CD4-positive, alpha-beta T cell (primary cell): ENCODE measurements around the gene ROR1. TPM values are rescaled to one million over a fixed set of nuclear protein-coding genes. Genes with fewer than 3 reads are reported as not detected.

Experiments
- ATAC-seq: fragments of 200-7000 bp; cut with Tn5 transposase; one replicate; pipeline ENCODE4 v1.10.0; 2022; ENCODE audit warnings: mild to moderate bottlenecking; ENCODE audit not compliant: poor library complexity
- CTCF ChIA-PET: fragments of 350-600 bp; sonication (Branson Sonifier 250); formaldehyde crosslinking; loops from one replicate; lab custom pipeline; 2021; ENCODE audit warnings: antibody characterized with exemption, inconsistent platforms; lab: Charles Lee
- POLR2A ChIA-PET: fragments of 350-600 bp; sonication (Branson Sonifier 250); formaldehyde crosslinking; loops from one replicate; lab custom pipeline; 2021; ENCODE audit warnings: antibody characterized with exemption, inconsistent platforms; lab: Charles Lee
- DNase-seq, 14 experiments: peaks; one replicate each; pipeline ENCODE4 v3.0.0-alpha.2; 2013 to 2020; ENCODE audit warnings: mixed read lengths in 2 of 14
- H3K27ac ChIP-seq, 2 donors: one replicate each; pipeline versions ENCODE4 v1.5.1 to v1.7.0; 2013; ENCODE audit warnings: low read length in 2 of 2, low read depth in 1 of 2, mild to moderate bottlenecking in 1 of 2
- H3K27me3 ChIP-seq, 2 experiments: 1 replicate in 1 of 2; 2 replicates in 1 of 2; pipeline versions ENCODE4 v1.6.1 to v1.7.0; 2013; ENCODE audit warnings: low read length in 2 of 2, control low read depth in 1 of 2, mild to moderate bottlenecking in 1 of 2, moderate library complexity in 1 of 2; ENCODE audit not compliant: insufficient read depth in 2 of 2, control insufficient read depth in 1 of 2
- H3K36me3 ChIP-seq: one replicate; pipeline ENCODE4 v1.6.1; 2013; ENCODE audit warnings: low read length, control low read depth; ENCODE audit not compliant: insufficient read depth
- H3K4me1 ChIP-seq: one replicate; pipeline ENCODE4 v1.6.1; 2013; ENCODE audit warnings: low read length, control low read depth; ENCODE audit not compliant: insufficient read depth
- H3K4me3 ChIP-seq: one replicate; pipeline ENCODE4 v1.5.1; 2013; ENCODE audit warnings: mild to moderate bottlenecking, low read length, moderate library complexity
- H3K9me3 ChIP-seq, 2 experiments: 1 replicate in 1 of 2; 2 replicates in 1 of 2; pipeline versions ENCODE4 v1.6.1 to v1.7.0; 2013; ENCODE audit warnings: low read length in 2 of 2, mild to moderate bottlenecking in 2 of 2, control low read depth in 1 of 2, moderate library complexity in 1 of 2; ENCODE audit not compliant: control insufficient read depth in 1 of 2, insufficient read depth in 1 of 2
- H3K27ac Mint-ChIP-seq: one replicate; pipeline ENCODE4 v1.8.0; 2020; ENCODE audit warnings: mixed read lengths
- H3K27me3 Mint-ChIP-seq: one replicate; pipeline ENCODE4 v1.8.0; 2021; ENCODE audit warnings: mixed read lengths
- H3K36me3 Mint-ChIP-seq: one replicate; pipeline ENCODE4 v1.8.0; 2021; ENCODE audit warnings: low read depth, mixed read lengths
- H3K4me1 Mint-ChIP-seq: one replicate; pipeline ENCODE4 v1.8.0; 2021; ENCODE audit warnings: low read depth, mixed read lengths
- H3K4me3 Mint-ChIP-seq: one replicate; pipeline ENCODE4 v1.8.0; 2020; ENCODE audit warnings: mild to moderate bottlenecking, mixed read lengths
- H3K9me3 Mint-ChIP-seq: one replicate; pipeline ENCODE4 v1.8.0; 2020; ENCODE audit warnings: mixed read lengths
- CTCF ChIP-seq: fragments of 200-600 bp; IDR thresholded peaks from one replicate; pipeline ENCODE4 v1.8.0; 2022; ENCODE audit warnings: antibody characterized with exemption, mild to moderate bottlenecking
- intact Hi-C, 2 experiments: fragments of 100-400 bp; cut with DNase I in 1 of 2; cut with micrococcal nuclease in 1 of 2; formaldehyde crosslinking; loops; one replicate each; pipeline versions ENCODE4 v1.15.1 to v1.9.0; 2023 to 2025; cut with DNase I, micrococcal nuclease
- total RNA-seq, 174 experiments: library from RNA in 2 of 174; stranded (reverse) in 2 of 174; gene quantifications; one replicate each; pipeline ENCODE4 v1.2.3 and lab custom pipeline; 2021 to 2026

ROR1 gene
- total RNA-seq, 2 experiments from 2014 or later: not detected

GRCh38 chr1:63885899-63886298 is 112.1 kb downstream of the ROR1 start:
- no peaks in the 10 kb centered on the region for H3K4me1 Mint-ChIP-seq
- H3K9me3 Mint-ChIP-seq: no peaks in the 10 kb centered on the region
- H3K27ac Mint-ChIP-seq: no peak overlapping the region
- ATAC-seq (no peak), DNase-seq (no peak)
- intact Hi-C loops: no loop called here
- H3K4me3 ChIP-seq: no peak overlapping the region
- no peaks in the 10 kb centered on the region for H3K36me3 Mint-ChIP-seq
- peaks cover 0 to 3% of the 10 kb centered on the region in 2 experiments for H3K27me3 ChIP-seq
- H3K27me3 Mint-ChIP-seq: no peaks in the 10 kb centered on the region
- CTCF ChIA-PET: interaction anchor here (0.5 to 0.7 kb wide), 2 partner anchors 21 to 242 kb away, joined by 3 read pairs; no protein-coding TSS in a partner anchor
- H3K4me1 ChIP-seq: no peaks in the 10 kb centered on the region
- TF ChIP-seq CTCF: no peak
- H3K9me3 ChIP-seq: no peaks in the 10 kb centered on the region
- no peaks in the 10 kb centered on the region for H3K36me3 ChIP-seq
- H3K4me3 Mint-ChIP-seq: no peak overlapping the region
- POLR2A ChIA-PET: no interaction called here
- H3K27ac ChIP-seq: no peak overlapping the region

- Mint-ChIP-seq H3K4me1 (no peaks in the 10 kb centered on the region), H3K36me3 (no peaks in the 10 kb centered on the region), H3K4me3 (no peak overlapping the region), H3K27me3 (no peaks in the 10 kb centered on the region), H3K9me3 (no peaks in the 10 kb centered on the region), H3K27ac (no peak overlapping the region)
- H3K4me3 ChIP-seq: no peak overlapping the region
- no peaks in the 10 kb centered on the region for H3K4me1 ChIP-seq
- intact Hi-C loops: no loop called here
- ATAC-seq (no peak), DNase-seq (no peak)
- H3K9me3 ChIP-seq: no peaks in the 10 kb centered on the region
- H3K36me3 ChIP-seq: no peaks in the 10 kb centered on the region
- TF ChIP-seq CTCF: no peak
- H3K27me3 ChIP-seq: peaks cover 0 to 3% of the 10 kb centered on the region in 2 experiments
- CTCF ChIA-PET: interaction anchor here (0.7 to 1.2 kb wide), 2 partner anchors 10 to 21 kb away, joined by 3 to 5 read pairs; no protein-coding TSS in a partner anchor
- H3K27ac ChIP-seq: no peak overlapping the region
- POLR2A ChIA-PET: no interaction called here
Observed at GRCh38 chr1:63886340-63886739, 112.5 kb downstream of the ROR1 start.

- no peak overlapping the region for H3K27ac ChIP-seq
- no peak overlapping the region for H3K4me3 ChIP-seq
- peaks cover 0 to 3% of the 10 kb centered on the region in 2 experiments for H3K27me3 ChIP-seq
- ATAC-seq: no peak
- Mint-ChIP-seq H3K4me1 (no peaks in the 10 kb centered on the region), H3K9me3 (no peaks in the 10 kb centered on the region), H3K27me3 (no peaks in the 10 kb centered on the region), H3K4me3 (no peak overlapping the region), H3K27ac (no peak overlapping the region), H3K36me3 (no peaks in the 10 kb centered on the region)
- CTCF ChIA-PET: interaction anchor here (0.9 to 1.2 kb wide), 3 partner anchors 9 to 18 kb away, joined by 3 to 5 read pairs (median 3); no protein-coding TSS in a partner anchor
- H3K9me3 ChIP-seq: no peaks in the 10 kb centered on the region
- H3K36me3 ChIP-seq: no peaks in the 10 kb centered on the region
- DNase-seq: no peak
- intact Hi-C loops: no loop called here
- TF ChIP-seq CTCF: no peak
- POLR2A ChIA-PET: no interaction called here
- H3K4me1 ChIP-seq: no peaks in the 10 kb centered on the region
Observed at GRCh38 chr1:63887809-63888208, 114.0 kb downstream of the ROR1 start.
